Coronary artery (tissue), 2 donors: Measurements from ENCODE around the gene MUC2.

Experiments used
- DNase-seq: peaks from one replicate; pipeline ENCODE4 v3.0.0-alpha.2; 2017; ENCODE audit warnings: low spot score
- H3K27ac ChIP-seq, 2 donors: fragments of 200-600 bp; sonication (generic); one replicate each; pipeline ENCODE4 v1.5.1; 2016 to 2019
- H3K4me3 ChIP-seq: fragments of 200-600 bp; sonication (generic); 2 replicates; pipeline ENCODE4 v1.5.1; 2016; ENCODE audit warnings: mild to moderate bottlenecking, moderate library complexity
- TF ChIP-seq, protein P1 (sequence below): fragments of 200-600 bp; sonication (generic); IDR thresholded peaks from one replicate; pipeline ENCODE4 v1.5.1; 2019; ENCODE audit warnings: antibody characterized with exemption

Gene MUC2

GRCh38 chr11:1085440-1086170, 10.9 kb downstream of the MUC2 start:
- Histone ChIP-seq H3K27ac (no peak overlapping the region), H3K4me3 (no peak overlapping the region)
- no peak for DNase-seq
- TF ChIP-seq, protein P1, sequence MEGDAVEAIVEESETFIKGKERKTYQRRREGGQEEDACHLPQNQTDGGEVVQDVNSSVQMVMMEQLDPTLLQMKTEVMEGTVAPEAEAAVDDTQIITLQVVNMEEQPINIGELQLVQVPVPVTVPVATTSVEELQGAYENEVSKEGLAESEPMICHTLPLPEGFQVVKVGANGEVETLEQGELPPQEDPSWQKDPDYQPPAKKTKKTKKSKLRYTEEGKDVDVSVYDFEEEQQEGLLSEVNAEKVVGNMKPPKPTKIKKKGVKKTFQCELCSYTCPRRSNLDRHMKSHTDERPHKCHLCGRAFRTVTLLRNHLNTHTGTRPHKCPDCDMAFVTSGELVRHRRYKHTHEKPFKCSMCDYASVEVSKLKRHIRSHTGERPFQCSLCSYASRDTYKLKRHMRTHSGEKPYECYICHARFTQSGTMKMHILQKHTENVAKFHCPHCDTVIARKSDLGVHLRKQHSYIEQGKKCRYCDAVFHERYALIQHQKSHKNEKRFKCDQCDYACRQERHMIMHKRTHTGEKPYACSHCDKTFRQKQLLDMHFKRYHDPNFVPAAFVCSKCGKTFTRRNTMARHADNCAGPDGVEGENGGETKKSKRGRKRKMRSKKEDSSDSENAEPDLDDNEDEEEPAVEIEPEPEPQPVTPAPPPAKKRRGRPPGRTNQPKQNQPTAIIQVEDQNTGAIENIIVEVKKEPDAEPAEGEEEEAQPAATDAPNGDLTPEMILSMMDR, result no peak

DNA sequence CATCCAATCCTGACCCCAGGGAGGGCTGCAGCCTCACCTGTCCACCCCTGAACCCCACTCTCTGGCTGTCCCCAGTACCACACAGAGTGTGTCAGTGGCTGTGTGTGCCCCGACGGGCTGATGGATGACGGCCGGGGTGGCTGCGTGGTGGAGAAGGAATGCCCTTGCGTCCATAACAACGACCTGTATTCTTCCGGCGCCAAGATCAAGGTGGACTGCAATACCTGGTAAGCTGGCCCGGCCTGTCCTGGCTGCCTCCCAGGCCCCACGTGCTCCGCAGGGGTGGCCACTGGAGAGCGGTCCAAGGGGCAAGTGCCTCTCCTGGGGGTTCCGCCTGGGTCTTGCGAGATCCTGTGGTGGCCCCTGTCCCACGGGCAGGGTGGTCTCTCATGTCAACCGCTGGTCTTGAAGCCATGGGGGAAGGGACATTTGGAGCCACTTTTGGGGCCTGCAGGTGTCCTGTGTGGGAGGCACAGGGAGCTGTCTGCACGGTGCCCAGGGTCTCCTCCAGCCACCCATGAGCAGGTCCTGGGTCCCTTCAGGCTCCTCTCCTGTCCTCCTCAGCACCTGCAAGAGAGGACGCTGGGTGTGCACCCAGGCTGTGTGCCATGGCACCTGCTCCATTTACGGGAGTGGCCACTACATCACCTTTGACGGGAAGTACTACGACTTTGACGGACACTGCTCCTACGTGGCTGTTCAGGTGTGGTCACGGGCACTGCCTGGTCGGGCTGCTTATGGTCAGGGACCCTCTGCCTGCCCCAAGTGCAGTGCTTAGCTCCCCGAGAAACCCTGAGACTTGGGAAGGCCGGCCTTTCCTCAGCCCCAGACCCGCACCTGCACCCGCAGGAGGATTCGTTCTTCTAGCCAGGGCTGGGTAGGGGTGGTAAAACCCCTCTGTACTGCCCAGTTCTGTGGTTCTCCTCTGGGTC, 11.8 kb downstream of the MUC2 start:
- DNase-seq, result no peak
- H3K27ac ChIP-seq, result no peak overlapping the region
- TF ChIP-seq, protein P1, result no peak

GRCh38 chr11:1087279-1087960, 12.7 kb downstream of the MUC2 start:
- no peak overlapping the region for H3K27ac ChIP-seq
- TF ChIP-seq, protein P1, result no peak
- DNase-seq, result no peak
- H3K4me3 ChIP-seq, result no peak overlapping the region

More for the DNA sequence above, 11.8 kb downstream of the MUC2 start:
- H3K4me3 ChIP-seq, result no peak overlapping the region

GRCh38 chr11:1087961-1088926, 13.6 kb downstream of the MUC2 start:
- DNase-seq, result no peak

GRCh38 chr11:1088927-1089737, 14.5 kb downstream of the MUC2 start:
- H3K4me3 ChIP-seq, result no peak overlapping the region
- H3K27ac ChIP-seq, result no peak overlapping the region
- DNase-seq, result no peak
- TF ChIP-seq, protein P1, result no peak

More at GRCh38 chr11:1087961-1088926, 13.6 kb downstream of the MUC2 start:
- H3K4me3 ChIP-seq, result no peak overlapping the region
- TF ChIP-seq, protein P1, result no peak
- H3K27ac ChIP-seq, result no peak overlapping the region
